HG03175 (cell line): ENCODE data around the gene ZMYM5.
"Not testable (repeated sequence)": the region's sequence is repeated elsewhere in the genome, so short reads cannot be mapped to it uniquely, and the experiment has no call there.

Experiments
- ATAC-seq: cut with Tn5 transposase; IDR thresholded peaks from one replicate; pipeline ENCODE4 v1.9.1; 2021; ENCODE audit warnings: mild to moderate bottlenecking, moderate library complexity; ENCODE audit not compliant: unreplicated experiment

ZMYM5 gene

DNA sequence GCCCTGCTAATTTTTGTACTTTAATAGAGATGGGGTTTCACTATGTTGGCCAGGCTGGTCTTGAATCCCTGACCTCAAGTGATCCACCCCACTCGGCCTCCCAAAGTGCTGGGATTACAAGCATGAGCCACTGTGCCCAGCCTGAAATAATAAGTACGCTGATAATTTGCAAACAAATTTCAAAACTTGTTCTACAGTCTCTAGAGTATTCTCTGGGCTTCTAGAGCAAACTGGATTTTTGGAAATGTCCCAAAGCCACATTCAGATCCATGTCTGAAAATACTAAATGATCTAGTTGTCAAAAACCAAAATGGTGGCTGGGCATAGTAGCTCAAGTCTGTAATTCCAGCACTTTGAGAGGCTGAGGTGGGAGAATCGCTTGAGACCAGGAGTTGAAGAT is 40.8 kb downstream of the ZMYM5 start:
- no peak for ATAC-seq

DNA sequence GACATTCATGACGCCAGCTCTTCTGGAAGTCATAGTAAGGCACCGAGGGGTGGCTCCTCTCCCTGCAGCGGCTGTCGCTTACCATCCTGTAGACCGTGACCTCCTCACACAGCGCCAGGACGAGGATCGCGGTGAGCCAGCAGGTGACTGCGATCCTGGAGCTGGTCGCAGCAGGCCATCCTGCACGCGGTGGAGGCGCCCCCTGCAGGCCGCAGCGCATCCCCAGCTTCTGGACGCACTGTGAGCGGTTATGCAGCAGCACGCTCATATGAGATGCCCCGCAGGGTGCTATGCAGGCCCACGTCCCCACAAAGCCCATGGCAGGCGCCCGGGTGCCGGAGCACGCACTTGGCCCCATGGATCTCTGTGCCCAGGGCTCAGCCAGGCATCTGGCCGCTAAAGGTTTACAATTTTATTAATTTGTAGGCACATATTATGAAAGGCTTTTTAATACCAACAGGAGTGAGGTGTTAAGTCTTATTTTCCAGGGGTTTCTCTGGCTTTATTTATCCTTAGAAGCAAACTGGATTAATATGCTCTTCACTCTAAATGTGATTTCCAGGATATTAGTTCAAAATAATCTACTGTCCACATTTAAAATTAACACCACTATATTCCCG is 45.1 kb downstream of the ZMYM5 start:
- ATAC-seq, result no peak

DNA sequence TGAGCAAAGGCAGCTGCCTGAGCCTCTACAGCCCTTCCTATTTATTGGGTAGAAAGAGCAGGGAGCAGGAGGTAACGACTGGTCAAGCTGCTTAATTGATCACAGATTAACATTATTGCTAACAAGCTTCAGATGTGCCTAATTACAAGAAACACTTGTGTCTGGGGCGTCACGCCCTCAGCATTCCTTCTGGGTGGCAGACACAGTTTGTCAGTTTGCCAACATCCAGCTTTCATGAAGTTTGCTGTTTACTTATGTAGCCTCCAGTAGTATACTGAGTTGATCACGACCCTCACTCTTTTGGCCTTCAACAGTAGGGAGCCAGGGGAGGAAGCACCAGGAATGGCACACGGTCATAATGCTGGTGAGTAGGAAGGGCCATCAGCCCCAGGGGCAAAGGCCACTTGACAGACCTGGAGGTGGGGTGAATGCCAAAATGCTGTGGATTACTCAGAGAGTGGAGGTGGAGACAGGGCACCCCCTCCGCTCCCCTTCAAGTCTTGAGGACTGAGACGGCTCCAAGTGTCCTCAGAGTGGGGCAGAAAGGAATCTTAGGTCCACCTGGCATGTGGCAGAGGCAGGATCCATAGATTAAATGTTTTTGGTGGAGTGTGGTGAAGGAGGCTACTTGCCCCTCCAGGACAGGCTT is 45.8 kb downstream of the ZMYM5 start:
- ATAC-seq, result no peak

DNA sequence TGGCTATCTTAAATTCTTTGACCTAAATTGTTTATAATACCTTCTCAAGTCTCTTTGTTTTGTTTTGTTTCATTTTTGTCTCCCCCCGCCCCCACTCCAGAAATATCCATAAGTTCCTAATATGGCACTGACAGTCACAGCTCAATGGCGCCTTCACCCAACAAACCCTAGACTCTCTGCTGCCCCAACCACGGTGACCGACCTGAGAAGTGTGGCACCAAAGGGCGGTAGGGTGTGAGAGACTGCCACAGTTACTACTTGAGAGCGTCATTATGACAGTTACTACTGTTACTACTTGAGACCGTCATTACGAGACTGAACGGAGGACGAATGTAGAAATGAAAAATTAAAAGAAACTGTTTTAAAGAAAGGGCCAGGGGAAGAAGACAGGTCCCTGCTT is 46.3 kb downstream of the ZMYM5 start:
- ATAC-seq, result no peak

DNA sequence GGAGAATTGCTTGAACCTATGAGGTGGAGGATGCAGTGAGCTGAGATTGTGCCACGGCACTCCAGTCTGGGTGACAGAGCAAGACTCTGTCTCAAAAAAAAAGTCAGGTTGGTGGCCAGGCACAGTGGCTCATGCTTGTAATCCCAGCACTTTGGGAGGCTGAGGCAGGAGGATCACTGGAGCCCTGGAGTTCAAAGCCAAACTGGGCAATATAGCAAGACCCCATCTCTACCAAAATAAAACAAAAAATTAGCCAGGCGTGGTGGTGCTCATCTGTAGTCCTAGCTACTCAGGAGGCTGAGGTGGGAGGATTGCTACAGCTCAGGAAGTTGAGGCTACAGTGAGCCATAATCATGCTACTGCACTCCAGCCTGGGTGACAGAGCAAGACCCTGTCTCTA is 47.6 kb downstream of the ZMYM5 start:
- not testable (repeated sequence) for ATAC-seq

DNA sequence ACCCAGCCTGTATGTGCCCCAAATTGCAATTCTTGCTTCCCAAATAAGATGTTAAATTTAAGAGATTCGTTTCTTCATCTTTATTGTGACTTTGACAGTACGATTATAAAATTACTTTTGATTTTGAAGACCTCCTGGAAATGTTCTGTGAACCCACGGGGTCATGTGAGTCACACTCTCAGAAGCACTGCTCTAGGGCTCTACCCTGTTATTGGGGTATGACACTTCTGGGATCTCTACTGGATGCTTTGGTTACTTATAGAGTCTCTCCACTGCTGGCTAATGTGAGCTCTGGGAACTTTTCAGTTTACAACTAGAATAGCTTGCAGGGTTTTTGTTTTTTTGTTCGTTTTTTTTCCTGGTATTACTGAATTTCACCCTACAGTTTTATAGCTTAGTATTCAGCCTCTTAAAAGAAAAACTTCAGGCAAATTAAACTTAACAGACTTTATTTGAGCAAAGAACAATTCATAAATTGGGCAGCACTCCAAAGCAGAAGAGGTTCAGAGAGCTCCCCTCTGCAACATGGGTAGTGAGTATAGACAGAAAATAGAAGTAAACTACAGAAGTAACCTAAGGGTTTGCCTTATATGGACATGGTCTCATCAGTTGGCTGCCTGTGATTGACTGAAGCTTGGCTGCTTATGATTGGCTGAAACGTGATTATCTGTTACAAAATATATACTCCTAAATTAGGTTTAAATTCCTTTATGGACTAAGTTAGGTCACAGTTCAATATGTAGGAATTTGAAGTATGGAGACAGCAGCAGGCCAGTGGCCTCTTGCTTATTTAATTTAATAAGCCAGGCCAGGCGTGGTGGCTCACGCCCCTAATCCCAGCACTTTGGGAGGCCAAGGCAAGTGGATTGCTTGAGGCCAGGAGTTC is 52.2 kb downstream of the ZMYM5 start:
- no peak for ATAC-seq

DNA sequence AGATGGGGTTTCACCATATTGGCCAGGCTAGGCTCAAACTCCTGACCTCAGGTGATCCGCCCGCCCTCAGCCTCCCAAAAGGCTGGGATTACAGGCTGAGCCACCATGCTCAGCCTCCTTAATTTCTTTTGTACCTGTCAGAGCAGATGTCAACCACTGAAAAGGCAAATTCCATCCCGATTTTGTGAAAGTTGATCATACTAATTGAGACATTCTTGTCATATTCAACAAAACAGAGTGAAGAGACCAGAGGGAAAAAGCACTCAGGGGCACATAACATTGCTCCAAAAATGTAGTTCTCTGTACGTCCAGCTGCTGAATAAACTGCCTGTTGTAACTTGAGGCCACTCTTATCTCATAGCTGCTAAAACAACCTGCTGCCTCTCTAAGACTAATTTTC is 53.3 kb downstream of the ZMYM5 start:
- no peak for ATAC-seq

DNA sequence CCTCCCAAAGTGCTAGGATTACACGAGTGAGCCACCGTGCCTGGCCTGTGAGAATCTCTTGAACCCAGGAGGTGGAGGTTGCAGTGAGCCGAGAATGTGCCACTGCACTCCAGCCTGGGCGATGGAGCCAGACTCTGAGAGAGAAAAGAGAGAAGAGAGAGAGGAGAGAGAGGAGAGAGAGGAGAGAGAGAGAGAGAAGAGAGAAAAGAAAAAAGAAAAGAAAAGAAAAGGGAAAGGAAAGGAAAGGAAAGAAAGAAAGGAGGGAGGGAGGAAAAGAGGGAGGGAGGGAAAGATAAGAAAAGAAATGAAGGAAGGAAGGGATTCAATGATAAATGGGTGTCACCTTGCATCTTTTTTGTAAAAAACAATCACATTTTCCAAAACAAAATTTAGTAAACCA is 57.7 kb downstream of the ZMYM5 start:
- no peak for ATAC-seq

DNA sequence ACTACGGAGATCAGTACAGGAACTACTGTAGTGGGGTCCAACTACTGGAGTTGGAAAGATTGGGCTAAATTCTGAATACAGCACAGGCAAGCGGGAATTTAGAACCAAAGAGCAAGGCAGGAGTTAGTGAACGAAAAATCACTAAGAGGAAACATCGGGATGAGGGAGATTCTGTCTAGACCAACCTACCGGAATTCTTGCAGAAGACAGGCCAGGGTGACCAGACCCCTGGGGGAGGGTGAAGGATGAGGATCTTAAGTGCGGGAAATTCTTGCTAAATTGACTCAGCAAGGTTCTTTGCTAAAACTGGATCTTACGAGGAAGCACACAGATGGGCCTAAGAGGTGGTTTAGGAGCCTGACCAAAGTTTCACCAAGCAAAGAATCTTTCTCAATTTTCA is 67.5 kb downstream of the ZMYM5 start:
- no peak for ATAC-seq

DNA sequence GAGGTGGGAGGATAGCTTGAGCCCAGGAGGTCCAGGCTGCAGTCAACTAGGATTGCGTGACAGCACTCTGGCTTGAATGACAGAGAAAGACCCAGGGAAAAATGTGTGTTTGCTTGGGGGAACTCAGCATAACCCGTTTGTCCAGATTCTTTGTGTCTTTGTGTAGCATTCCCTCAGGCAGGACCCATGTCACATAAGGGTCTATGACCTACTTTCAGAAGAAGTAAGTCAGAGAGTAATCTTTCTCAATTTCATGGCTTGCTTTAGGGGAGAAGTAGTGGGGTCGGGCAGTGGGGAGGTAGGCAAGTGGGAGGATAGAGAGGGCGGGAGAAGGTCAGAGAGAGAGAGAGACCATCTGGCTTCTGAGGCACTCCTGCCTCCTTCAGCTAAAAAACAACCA is 68.8 kb downstream of the ZMYM5 start:
- ATAC-seq, result no peak

DNA sequence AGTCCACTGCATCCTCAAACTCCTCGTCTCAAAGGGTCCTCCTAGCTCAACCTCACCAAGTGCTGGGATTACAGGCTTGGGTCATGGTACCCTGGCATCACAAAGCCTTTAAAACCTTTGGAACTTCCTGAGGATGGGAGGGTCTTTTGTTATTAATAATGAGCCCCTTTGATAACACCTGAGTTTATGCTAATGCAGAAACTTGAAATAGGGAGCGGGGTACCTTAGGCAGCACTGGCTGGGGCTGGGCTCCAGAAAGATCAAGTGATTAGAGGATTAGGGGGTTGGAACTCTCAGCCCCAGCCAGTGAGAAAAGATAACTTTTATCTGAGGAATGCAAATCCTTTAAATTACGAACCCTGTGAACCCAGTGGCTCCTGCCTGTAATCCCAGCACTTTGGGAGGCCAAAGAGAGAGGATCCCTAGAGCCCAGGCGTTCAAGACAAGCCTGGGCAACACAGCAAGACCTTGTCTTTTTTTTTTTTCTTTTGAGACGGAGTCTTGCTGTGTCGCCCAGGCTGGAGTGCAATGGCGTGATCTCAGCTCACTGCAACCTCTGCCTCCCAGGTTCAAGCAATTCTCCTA is 71.4 kb downstream of the ZMYM5 start:
- no peak for ATAC-seq

DNA sequence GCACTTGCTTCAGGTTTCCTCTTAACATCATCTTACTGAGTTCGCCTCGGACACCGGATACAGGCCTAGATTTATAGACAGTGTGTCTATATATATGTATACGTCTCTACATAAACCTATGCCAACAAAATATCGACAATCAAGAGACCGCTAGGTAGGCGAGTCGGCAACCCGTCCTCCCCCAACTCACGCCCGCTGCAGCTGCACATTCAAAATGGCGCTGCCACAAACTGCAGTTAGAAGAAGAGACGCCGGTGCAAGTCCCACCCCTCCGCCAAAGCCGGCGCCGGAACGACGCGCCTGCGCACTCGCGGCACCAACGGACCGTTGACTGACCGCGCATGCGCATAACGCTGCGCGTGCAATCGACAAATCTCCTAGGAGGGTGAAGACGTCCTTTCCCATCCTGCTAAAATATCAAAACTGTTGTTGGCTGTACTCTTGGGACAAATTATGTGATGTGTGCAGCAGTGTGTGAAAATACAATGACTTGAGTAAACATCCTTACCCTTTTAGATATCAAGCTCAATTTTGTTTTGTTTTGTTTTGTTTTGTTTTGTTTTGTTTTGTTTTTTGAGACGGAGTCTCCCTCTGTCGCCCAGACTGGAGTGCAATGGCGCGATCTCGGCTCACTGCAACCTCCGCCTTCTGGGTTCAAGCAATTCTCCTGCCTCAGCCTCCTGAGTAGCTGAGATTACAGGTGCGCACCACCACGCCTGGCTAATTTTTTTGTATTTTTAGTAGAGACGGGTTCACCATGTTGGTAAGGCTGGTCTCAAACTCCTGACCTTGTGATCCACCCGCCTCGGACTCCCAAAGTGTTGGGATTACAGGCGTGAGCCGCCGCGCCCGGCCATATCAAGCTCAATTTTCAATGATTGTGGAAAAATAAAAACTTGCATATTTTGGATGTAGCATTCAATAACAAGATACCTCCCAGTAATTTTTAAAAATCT is 80.4 kb downstream of the ZMYM5 start, which contains the start of gene PSPC1:
PSPC1 (minus strand) TSS at position 219 of the 956 bp plus-strand sequence; CDS start at position 31, 188 bp downstream.
- ATAC-seq, result peak; percentile 87

DNA sequence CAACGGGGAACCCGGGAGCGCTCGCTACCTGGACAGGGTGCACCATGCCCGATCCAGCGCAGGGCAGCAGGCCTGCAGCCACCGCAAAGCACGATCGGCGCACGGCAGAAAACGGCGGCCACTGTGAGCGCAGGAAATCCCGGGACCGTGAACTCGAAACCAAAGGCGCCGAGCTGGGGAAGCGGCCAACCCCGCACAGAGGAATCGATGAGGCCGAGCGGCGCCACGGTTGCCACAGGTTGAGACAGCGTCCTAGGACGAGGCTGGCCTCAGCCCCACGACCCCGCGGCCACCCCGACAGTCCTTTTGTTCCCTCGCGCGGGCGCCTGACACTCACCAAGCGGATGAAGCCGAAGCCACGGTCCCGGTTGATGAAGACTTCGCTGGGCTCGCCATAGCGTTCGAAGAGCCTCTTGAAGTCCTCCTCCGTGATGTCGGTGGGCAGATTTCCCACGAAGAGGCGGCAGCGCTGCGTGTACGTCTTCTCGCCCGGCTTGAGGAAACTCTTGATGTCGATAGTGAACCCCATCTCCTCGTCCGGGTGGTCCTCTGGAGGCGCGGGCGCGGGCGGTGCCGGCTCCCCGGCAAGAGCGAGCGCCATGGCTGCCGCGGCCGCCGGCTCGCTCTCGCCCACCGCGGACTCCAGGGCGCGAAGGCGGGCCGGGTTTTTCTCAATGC is 81.3 kb downstream of the ZMYM5 start:
- ATAC-seq, result peak; percentile 41

DNA sequence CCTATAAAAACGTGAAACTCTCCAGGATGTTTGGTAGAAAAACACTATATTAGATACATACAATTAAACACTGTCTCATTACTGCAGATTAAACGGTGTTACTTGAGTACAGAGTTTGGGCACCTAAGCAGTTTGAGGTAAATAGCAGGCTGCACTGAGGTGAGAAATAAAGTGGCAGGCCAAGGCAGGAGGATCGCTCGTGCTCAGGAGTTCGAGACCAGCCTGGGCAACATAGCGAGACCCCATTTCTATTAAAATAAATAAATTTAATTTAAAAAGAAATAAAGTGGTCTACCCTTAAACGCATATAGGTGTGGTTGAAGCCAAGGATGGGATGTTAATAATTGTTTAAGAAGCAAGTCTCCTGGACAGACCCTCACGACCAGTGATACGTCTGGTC is 81.9 kb downstream of the ZMYM5 start:
- no peak for ATAC-seq

DNA sequence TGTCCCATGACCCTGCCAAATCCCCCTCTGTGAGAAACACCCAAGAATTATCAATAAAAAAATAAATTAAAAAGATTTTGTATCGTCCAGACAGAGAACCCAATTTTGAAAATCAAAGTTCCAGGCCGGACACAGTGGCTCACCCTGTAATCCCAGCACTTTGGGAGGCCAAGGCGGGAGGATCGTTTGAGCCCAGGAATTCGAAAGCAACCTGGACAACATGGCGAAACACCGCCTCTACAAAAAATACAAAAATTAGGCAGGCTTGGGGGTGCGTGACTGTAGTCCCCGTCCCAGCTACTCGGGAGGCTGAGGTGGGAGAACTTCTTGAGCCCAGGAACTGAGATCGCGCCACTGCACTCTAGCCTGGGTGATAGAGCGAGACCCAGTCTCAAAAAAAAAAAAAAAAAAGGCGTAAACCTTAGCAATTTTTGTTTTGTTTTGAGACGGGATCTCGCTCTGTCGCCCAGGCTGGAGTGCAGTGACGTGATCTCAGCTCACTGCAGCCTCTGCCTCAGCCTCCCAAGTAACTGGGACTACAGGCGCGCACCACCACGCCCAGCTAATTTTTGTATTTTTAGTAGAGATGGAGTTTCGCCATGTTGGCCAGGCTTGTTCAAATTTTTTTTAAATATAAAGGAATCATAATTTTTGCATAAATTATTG is 82.6 kb downstream of the ZMYM5 start:
- not testable (repeated sequence) for ATAC-seq
